Ascending aorta (tissue), 2 donors: ENCODE results near the gene CHCHD3. TPM values are rescaled to one million over a fixed set of nuclear protein-coding genes. Genes with fewer than 3 reads are reported as not detected.

Source experiments
- DNase-seq, 2 donors: peaks; one replicate each; pipeline ENCODE4 v3.0.0-alpha.2; 2019; ENCODE audit warnings: low spot score in 2 of 2
- H3K27ac ChIP-seq, 2 donors: fragments of 200-600 bp; sonication (generic); one replicate each; pipeline ENCODE4 v1.5.1; 2016 to 2017; ENCODE audit warnings: mild to moderate bottlenecking in 1 of 2
- H3K27me3 ChIP-seq: fragments of 200-600 bp; sonication (generic); one replicate; pipeline ENCODE4 v1.5.1; 2017
- H3K36me3 ChIP-seq, 2 donors: fragments of 200-600 bp; sonication (generic); one replicate each; pipeline ENCODE4 v1.5.1; 2016
- H3K4me1 ChIP-seq, 2 donors: fragments of 200-600 bp; sonication (generic); one replicate each; pipeline ENCODE4 v1.5.1; 2016 to 2017; ENCODE audit warnings: mild to moderate bottlenecking in 1 of 2
- H3K4me3 ChIP-seq, 2 donors: fragments of 200-600 bp; sonication (generic); one replicate each; pipeline ENCODE4 v1.5.1; 2016 to 2017; ENCODE audit warnings: mild to moderate bottlenecking in 1 of 2
- H3K9me3 ChIP-seq, 2 donors: fragments of 200-600 bp; sonication (generic); one replicate each; pipeline ENCODE4 v1.5.1; 2016
- CTCF ChIP-seq, 3 experiments: fragments of 200-600 bp in 2 of 3; fragments of 450-650 bp in 1 of 3; sonication (generic) in 2 of 3; IDR thresholded peaks; one replicate each; pipeline ENCODE4 v1.5.1; 2016 to 2019; ENCODE audit warnings: antibody characterized with exemption in 3 of 3, mild to moderate bottlenecking in 1 of 3, moderate library complexity in 1 of 3
- intact Hi-C: fragments of 100-400 bp; cut with DNase I; formaldehyde crosslinking; loops from one replicate; pipeline ENCODE4 v1.15.1; 2023
- total RNA-seq: library from RNA; depleted of rRNA; stranded (reverse); fragments of >200 nt; gene quantifications from one replicate; pipeline ENCODE4 v1.1.0, GENCODE V29; 2016

CHCHD3 gene
- total RNA-seq, 1 donor from 2014 or later, result 26.2 TPM

DNA sequence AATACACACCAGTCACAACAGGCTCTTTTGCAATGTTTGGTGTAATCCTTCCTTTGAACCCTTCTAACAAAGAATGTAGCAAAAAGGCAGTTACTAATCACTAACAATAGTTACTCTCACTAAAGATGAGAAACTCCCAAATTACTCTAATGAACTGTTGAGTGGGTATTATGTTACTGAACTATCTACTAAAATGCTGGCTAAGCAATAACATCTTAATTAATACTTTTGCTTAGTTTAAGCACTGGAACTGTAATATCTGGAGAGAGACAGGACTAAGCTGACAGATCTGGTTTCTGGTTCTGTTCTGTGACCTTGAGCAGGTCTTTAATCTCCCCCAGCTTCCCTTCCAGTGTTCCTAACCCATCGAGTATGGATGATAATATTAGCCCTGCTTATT is 241.7 kb downstream of the CHCHD3 start:
- Histone ChIP-seq H3K27me3 (no peaks in the 10 kb centered on the region), H3K36me3 (no peaks in the 10 kb centered on the region), H3K4me3 (no peak overlapping the region), H3K4me1 (no peaks in the 10 kb centered on the region), H3K27ac (no peak overlapping the region), H3K9me3 (no peaks in the 10 kb centered on the region)
- no peak for TF ChIP-seq CTCF (IDR thresholded peaks at IDR 0.05)
- intact Hi-C loops, result no loop called here
- DNase-seq, result no peak

- no peak for DNase-seq
- no peak overlapping the region for H3K4me3 ChIP-seq
- intact Hi-C loops, result no loop called here
- no peak overlapping the region for H3K27ac ChIP-seq
- no peak for TF ChIP-seq CTCF (IDR thresholded peaks at IDR 0.05)
- no peaks in the 10 kb centered on the region for H3K36me3 ChIP-seq
- no peaks in the 10 kb centered on the region for H3K27me3 ChIP-seq
- no peaks in the 10 kb centered on the region for H3K4me1 ChIP-seq
- no peaks in the 10 kb centered on the region for H3K9me3 ChIP-seq
Measured at GRCh38 chr7:132838313-132838712, 243.6 kb downstream of the CHCHD3 start.

DNA sequence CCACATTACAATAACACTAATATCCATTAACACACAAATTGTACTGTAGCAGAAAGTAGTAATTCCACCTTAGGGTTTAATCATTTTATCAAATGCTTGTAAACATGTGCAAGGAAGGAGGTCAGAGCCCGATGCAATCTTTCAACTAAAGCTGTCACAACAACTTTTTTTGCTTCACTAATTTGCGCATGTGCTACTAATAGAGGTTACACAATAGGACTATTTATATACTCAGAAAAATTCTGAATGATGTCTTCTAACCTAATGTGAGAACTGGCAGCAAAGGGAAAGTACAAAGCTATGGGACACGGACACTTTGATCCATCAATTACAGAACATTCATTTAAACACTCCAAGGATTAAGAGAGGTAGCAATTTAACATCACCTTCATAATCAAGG is 244.4 kb downstream of the CHCHD3 start:
- Histone ChIP-seq H3K36me3 (no peaks in the 10 kb centered on the region), H3K9me3 (no peaks in the 10 kb centered on the region), H3K4me1 (no peaks in the 10 kb centered on the region), H3K4me3 (no peak overlapping the region), H3K27ac (no peak overlapping the region), H3K27me3 (no peaks in the 10 kb centered on the region)
- no peak for TF ChIP-seq CTCF (IDR thresholded peaks at IDR 0.05)
- intact Hi-C loops, result no loop called here
- no peak for DNase-seq

GRCh38 chr7:132836746-132837145 is 245.1 kb downstream of the CHCHD3 start:
- H3K27me3 ChIP-seq, result no peaks in the 10 kb centered on the region
- no peak overlapping the region for H3K4me3 ChIP-seq
- no peak for DNase-seq
- H3K36me3 ChIP-seq, result no peaks in the 10 kb centered on the region
- no peaks in the 10 kb centered on the region for H3K4me1 ChIP-seq
- TF ChIP-seq CTCF (IDR thresholded peaks at IDR 0.05), result no peak
- H3K27ac ChIP-seq, result no peak overlapping the region
- intact Hi-C loops, result no loop called here
- H3K9me3 ChIP-seq, result no peaks in the 10 kb centered on the region

GRCh38 chr7:132830941-132831340 is 250.9 kb downstream of the CHCHD3 start:
- DNase-seq, result no peak
- Histone ChIP-seq H3K4me3 (no peak overlapping the region), H3K27me3 (no peaks in the 10 kb centered on the region), H3K36me3 (no peaks in the 10 kb centered on the region), H3K27ac (no peak overlapping the region), H3K4me1 (no peaks in the 10 kb centered on the region), H3K9me3 (no peaks in the 10 kb centered on the region)
- TF ChIP-seq CTCF (IDR thresholded peaks at IDR 0.05), result no peak
- intact Hi-C loops, result no loop called here

DNA sequence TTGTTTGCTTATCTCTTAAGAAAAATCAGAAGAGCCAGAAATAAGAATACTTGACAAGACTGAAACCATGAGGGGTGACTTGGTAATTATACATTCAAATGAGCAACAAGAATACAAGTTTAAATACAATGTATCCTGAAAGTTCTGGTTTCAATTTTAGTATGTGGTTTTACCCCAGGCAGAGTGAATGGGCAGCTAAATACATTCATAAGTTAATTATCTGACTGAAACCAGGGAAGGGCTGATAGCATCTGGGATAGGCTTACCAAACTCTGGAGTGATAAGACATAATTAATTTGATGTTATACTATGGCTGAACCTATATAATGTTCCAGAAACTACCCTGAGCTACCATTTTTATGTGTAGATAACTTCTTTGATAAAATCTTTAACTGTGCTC is 253.4 kb downstream of the CHCHD3 start:
- no peak overlapping the region for H3K27ac ChIP-seq
- DNase-seq, result no peak
- no peaks in the 10 kb centered on the region for H3K27me3 ChIP-seq
- intact Hi-C loops, result no loop called here
- H3K4me1 ChIP-seq, result no peaks in the 10 kb centered on the region
- H3K36me3 ChIP-seq, result no peaks in the 10 kb centered on the region
- H3K4me3 ChIP-seq, result no peak overlapping the region
- H3K9me3 ChIP-seq, result no peaks in the 10 kb centered on the region
- no peak for TF ChIP-seq CTCF (IDR thresholded peaks at IDR 0.05)
